ENCODE measurements around the gene KLF17.

The KLF17 gene

GRCh38 chr1:44154049-44154448 lies 35.4 kb downstream of the KLF17 start:
- DNase-seq (ENCODE audit: low spot score) = no peak

- no peak for DNase-seq (ENCODE audit: low spot score)
Measured at GRCh38 chr1:44157903-44158302, 39.3 kb downstream of the KLF17 start.

DNA sequence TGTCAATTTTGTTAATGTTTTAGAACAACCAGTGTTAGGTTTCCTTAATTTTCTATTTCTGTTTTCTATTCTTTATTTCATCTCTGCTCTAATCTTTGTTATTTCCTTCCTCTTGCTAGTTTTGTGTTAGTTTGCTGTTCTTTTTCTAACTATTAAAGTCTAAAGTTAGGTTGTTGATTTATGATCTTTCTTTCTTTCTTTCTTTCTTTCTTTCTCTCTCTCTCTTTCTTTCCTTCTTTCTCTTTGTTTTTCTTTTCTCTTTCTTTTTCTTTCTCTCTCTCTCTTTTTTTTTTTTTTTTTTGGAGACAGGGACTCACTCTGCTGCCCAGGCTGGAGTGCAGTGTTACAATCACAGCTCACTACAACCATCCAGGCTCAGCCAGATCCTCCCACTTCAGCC lies 40.2 kb downstream of the KLF17 start:
- no peak for DNase-seq (ENCODE audit: low spot score)

GRCh38 chr1:44161546-44161945 lies 42.9 kb downstream of the KLF17 start:
- no peak for DNase-seq (ENCODE audit: low spot score)

DNA sequence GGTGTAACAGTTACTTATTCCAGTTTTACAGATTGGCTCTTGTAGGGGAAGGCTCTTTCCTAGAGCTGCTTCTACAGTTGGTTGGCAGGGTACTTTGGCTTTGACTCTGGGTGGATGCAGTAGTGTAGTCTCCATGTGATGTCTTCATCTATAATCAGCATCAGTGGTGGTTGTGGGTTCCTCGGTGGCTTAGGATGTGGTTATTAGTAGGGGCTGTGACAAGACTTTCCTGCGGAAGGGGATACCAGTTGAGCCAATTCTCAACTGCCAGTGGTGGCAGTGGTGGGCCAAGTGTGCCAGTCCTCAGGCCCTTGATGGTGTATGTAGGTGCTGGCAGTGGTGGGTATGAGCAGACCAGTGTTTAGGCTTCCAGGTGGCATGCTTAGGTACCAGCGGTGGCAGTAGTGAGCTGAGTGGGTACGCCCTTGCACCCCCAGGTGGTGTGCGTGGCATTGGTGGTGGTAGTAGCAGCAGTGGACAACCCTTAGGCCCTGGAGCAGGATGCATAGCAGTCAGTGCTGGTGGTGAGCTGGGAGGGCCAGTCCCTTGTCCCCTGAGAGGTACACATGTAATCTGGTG lies 50.0 kb downstream of the KLF17 start:
- DNase-seq (ENCODE audit: low spot score) = no peak

DNA sequence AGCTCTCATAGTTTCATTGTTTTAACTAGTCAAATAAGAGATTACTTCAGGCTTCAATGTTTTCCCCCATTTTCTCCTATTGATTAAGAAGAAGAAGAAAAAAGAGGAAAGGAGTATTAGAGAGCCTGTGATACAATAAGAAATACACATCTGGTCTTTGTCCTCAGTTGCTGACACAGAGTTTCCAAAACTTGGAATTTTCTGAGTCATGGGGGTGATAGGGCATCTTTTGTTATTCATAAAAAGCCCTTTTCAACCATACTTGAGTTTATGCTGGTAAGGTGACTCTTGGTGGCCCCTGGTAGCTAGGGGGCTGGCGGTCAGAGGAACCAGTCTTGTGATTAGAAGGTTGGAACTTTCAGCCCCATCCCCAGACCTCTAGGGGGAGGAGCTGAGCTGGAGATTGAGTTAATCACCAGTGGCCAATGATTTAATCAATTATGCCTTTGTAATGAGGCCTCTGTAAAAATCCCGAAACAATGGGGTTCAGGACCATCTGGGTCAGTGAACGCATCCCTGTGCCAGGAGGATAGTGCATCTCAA lies 51.7 kb downstream of the KLF17 start:
- no peak for DNase-seq (ENCODE audit: low spot score)

DNA sequence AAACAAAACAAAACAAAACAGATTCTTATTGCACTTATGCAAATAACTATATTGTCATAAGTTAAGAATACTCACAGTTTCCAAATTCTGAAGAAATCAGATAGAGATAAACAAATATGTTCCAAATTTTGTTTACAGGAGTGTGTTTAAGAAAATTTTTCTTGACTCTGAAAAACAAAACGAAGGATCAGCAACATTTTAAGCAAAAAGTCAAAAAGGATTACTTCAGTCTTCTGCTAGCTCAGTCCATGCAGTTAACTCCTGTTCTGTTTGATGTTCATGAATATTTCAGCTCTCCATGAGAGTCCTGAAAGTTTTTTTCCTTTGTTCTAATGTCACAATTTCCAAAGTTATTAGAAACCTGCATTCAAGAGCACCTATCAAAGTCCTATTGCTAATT lies 56.0 kb downstream of the KLF17 start:
- DNase-seq (ENCODE audit: low spot score) = no peak
